HL-60/S4 treated with phorbol 12-myristate 13-acetate at 8.2 ng/mL for 4 days and 3 days (cell line): Measurements from ENCODE around the gene HIPK4.
"Not testable (repeated sequence)": the region's sequence is repeated elsewhere in the genome, so short reads cannot be mapped to it uniquely, and the experiment has no call there.

Source experiments
- in situ Hi-C: fragments of 300-500 bp; cut with MboI; formaldehyde crosslinking; loops from 2 replicates; pipeline ENCODE4 v1.15.0; 2022; ENCODE audit warnings: low sequenced_read_pairs

Gene HIPK4

GRCh38 chr19:40416918-40417642, 27.1 kb upstream of the HIPK4 start:
- in situ Hi-C loops: no loop called here

GRCh38 chr19:40415768-40416167, 25.8 kb upstream of the HIPK4 start:
- in situ Hi-C loops: no loop called here

GRCh38 chr19:40414542-40415535, 24.9 kb upstream of the HIPK4 start:
- in situ Hi-C loops: no loop called here

GRCh38 chr19:40413291-40413845, 23.4 kb upstream of the HIPK4 start, which contains the start of gene PRX:
Gene PRX (minus strand): TSS chr19:40413378. CDS start chr19:40407932, 5,446 bp downstream.
- in situ Hi-C loops: no loop called here

- in situ Hi-C loops: no loop called here
Observed at GRCh38 chr19:40412866-40413265, 22.9 kb upstream of the HIPK4 start.

- in situ Hi-C loops: no loop called here
Observed at GRCh38 chr19:40411958-40412499, 22.0 kb upstream of the HIPK4 start.

GRCh38 chr19:40411125-40411842, 21.3 kb upstream of the HIPK4 start:
- in situ Hi-C loops: no loop called here

GRCh38 chr19:40410030-40410389, 20.0 kb upstream of the HIPK4 start:
- in situ Hi-C loops: no loop called here

- in situ Hi-C loops: not testable (repeated sequence)
Observed at GRCh38 chr19:40408598-40408925, 18.6 kb upstream of the HIPK4 start.

- in situ Hi-C loops: no loop called here
Observed at GRCh38 chr19:40407714-40408597, 18.0 kb upstream of the HIPK4 start.

GRCh38 chr19:40403262-40403984, 13.4 kb upstream of the HIPK4 start:
- in situ Hi-C loops: no loop called here

GRCh38 chr19:40400559-40400958, 10.6 kb upstream of the HIPK4 start:
- in situ Hi-C loops: no loop called here

GRCh38 chr19:40398417-40399131, 8.6 kb upstream of the HIPK4 start:
- in situ Hi-C loops: no loop called here

GRCh38 chr19:40397568-40397906, 7.6 kb upstream of the HIPK4 start:
- in situ Hi-C loops: no loop called here

- in situ Hi-C loops: no loop called here
Observed at GRCh38 chr19:40396886-40397567, 7.0 kb upstream of the HIPK4 start.

- in situ Hi-C loops: no loop called here
Observed at GRCh38 chr19:40395956-40396355, 6.0 kb upstream of the HIPK4 start.

GRCh38 chr19:40394816-40395210, 4.8 kb upstream of the HIPK4 start:
- in situ Hi-C loops: no loop called here
